GM18517 (cell line): ENCODE measurements around the gene MC1R.
"Not testable (repeated sequence)": the region's sequence is repeated elsewhere in the genome, so short reads cannot be mapped to it uniquely, and the experiment has no call there.

Experiments
- ATAC-seq: cut with Tn5 transposase; IDR thresholded peaks from one replicate; pipeline ENCODE4 v1.9.1; 2021; ENCODE audit warnings: mild to moderate bottlenecking, moderate library complexity; ENCODE audit not compliant: unreplicated experiment

MC1R gene

GRCh38 chr16:89913408-89914387 lies 5.0 kb upstream of the MC1R start:
- ATAC-seq, result no peak

GRCh38 chr16:89914642-89915285 lies 3.9 kb upstream of the MC1R start:
- ATAC-seq, result not testable (repeated sequence)

GRCh38 chr16:89915303-89916232 lies 3.1 kb upstream of the MC1R start:
- ATAC-seq, result no peak

GRCh38 chr16:89917773-89918452 lies 749 bp upstream of the MC1R start:
- peak; percentile 69 for ATAC-seq

- no peak for ATAC-seq
Measured at GRCh38 chr16:89919535-89920406, 1.1 kb downstream of the MC1R start.

GRCh38 chr16:89920723-89921122 lies 2.1 kb downstream of the MC1R start:
- ATAC-seq, result no peak

GRCh38 chr16:89921131-89921701 lies 2.6 kb downstream of the MC1R start:
- no peak for ATAC-seq

- no peak for ATAC-seq
Measured at GRCh38 chr16:89921702-89922476, 3.2 kb downstream of the MC1R start.

GRCh38 chr16:89922477-89922883 lies 3.8 kb downstream of the MC1R start:
- ATAC-seq, result no peak

- no peak for ATAC-seq
Measured at GRCh38 chr16:89922884-89923639, 4.4 kb downstream of the MC1R start, which contains the start of gene TUBB3. TUBB3 (plus strand) TSS chr16:89923342; CDS start chr16:89923402, 60 bp downstream.

GRCh38 chr16:89923640-89924296 lies 5.1 kb downstream of the MC1R start:
- no peak for ATAC-seq

- no peak for ATAC-seq
Measured at GRCh38 chr16:89924297-89924924, 5.7 kb downstream of the MC1R start.

- no peak for ATAC-seq
Measured at GRCh38 chr16:89924925-89925307, 6.3 kb downstream of the MC1R start.

GRCh38 chr16:89925596-89926079 lies 7.0 kb downstream of the MC1R start:
- no peak for ATAC-seq

- no peak for ATAC-seq
Measured at GRCh38 chr16:89931305-89931896, 12.7 kb downstream of the MC1R start.

GRCh38 chr16:89931964-89932363 lies 13.3 kb downstream of the MC1R start:
- no peak for ATAC-seq
